ENCODE data around the gene NTRK1.

The NTRK1 gene

GRCh38 chr1:156923670-156924477, 63.2 kb downstream of the NTRK1 start:
- no peak for DNase-seq (ENCODE audit: low read depth in 1 of 2, low spot score in 1 of 2)
- H3K27me3 ChIP-seq (ENCODE audit: insufficient read depth, poor library complexity, severe bottlenecking), result peaks cover 77% of the 10 kb centered on the region
- no peak overlapping the region for H3K4me3 ChIP-seq (replicated peaks; ENCODE audit: insufficient read depth, low read length)
- TF ChIP-seq POLR2AphosphoS5 (IDR thresholded peaks at IDR 0.05; ENCODE audit: low read depth) (no peak), GABPA (IDR thresholded peaks at IDR 0.05; ENCODE audit: low read depth) (no peak), SPI1 (IDR thresholded peaks at IDR 0.05; ENCODE audit: borderline replicate concordance, low read depth) (no peak), REST (IDR thresholded peaks at IDR 0.05; ENCODE audit: insufficient replicate concordance, low read depth) (no peak)
- no peak overlapping the region for H3K27ac ChIP-seq (replicated peaks)

- TF ChIP-seq GABPA (IDR thresholded peaks at IDR 0.05; ENCODE audit: low read depth) (no peak), POLR2AphosphoS5 (IDR thresholded peaks at IDR 0.05; ENCODE audit: low read depth) (no peak), REST (IDR thresholded peaks at IDR 0.05; ENCODE audit: insufficient replicate concordance, low read depth) (no peak), SPI1 (IDR thresholded peaks at IDR 0.05; ENCODE audit: borderline replicate concordance, low read depth) (no peak), CTCF (IDR thresholded peaks at IDR 0.05; ENCODE audit: insufficient read depth, low read length) (no peak)
- H3K27ac ChIP-seq (replicated peaks), result no peak overlapping the region
- H3K27me3 ChIP-seq (ENCODE audit: insufficient read depth, poor library complexity, severe bottlenecking), result peaks cover 72% of the 10 kb centered on the region
- no peak overlapping the region for H3K4me3 ChIP-seq (replicated peaks; ENCODE audit: insufficient read depth, low read length)
- DNase-seq (ENCODE audit: low read depth in 1 of 2, low spot score in 1 of 2), result no peak
These were observed 64.0 kb downstream of the NTRK1 start for GRCh38 chr1:156924478-156925153.

GRCh38 chr1:156925154-156926010, 64.7 kb downstream of the NTRK1 start:
- H3K4me3 ChIP-seq (replicated peaks; ENCODE audit: insufficient read depth, low read length), result no peak overlapping the region
- TF ChIP-seq SPI1 (IDR thresholded peaks at IDR 0.05; ENCODE audit: borderline replicate concordance, low read depth) (no peak), GABPA (IDR thresholded peaks at IDR 0.05; ENCODE audit: low read depth) (no peak), CTCF (IDR thresholded peaks at IDR 0.05; ENCODE audit: insufficient read depth, low read length) (no peak), REST (IDR thresholded peaks at IDR 0.05; ENCODE audit: insufficient replicate concordance, low read depth) (no peak), POLR2AphosphoS5 (IDR thresholded peaks at IDR 0.05; ENCODE audit: low read depth) (no peak)
- no peak for DNase-seq (ENCODE audit: low read depth in 1 of 2, low spot score in 1 of 2)
- no peak overlapping the region for H3K27ac ChIP-seq (replicated peaks)
- H3K27me3 ChIP-seq (ENCODE audit: insufficient read depth, poor library complexity, severe bottlenecking), result peaks cover 68% of the 10 kb centered on the region
